Kidney (tissue), 14 donors: ENCODE data around the gene YPEL1. TPM values are rescaled to one million over a fixed set of nuclear protein-coding genes. Genes with fewer than 3 reads are reported as not detected.
A peak's percentile ranks its signal among the peaks of the same experiment; 100 is the strongest.

ENCODE experiments used
- DNase-seq, 5 donors: peaks; one replicate each; pipeline ENCODE4 v3.0.0-alpha.2; 2013 to 2020
- FAIRE-seq: peaks from 2 replicates; lab custom pipeline; 2012; peaks lifted over from hg19 to GRCh38; lab: Jason Lieb, UNC
- H3K27ac ChIP-seq, 2 donors: one replicate each; pipeline ENCODE4 v1.7.0; 2013; ENCODE audit warnings: low read depth in 2 of 2, low read length in 2 of 2, inconsistent platforms in 1 of 2
- H3K27me3 ChIP-seq: one replicate; pipeline ENCODE4 v1.7.1; 2013; ENCODE audit warnings: low read length, inconsistent platforms; ENCODE audit not compliant: control insufficient read depth, insufficient read depth
- H3K36me3 ChIP-seq, 3 donors: one replicate each; pipeline versions ENCODE4 v1.7.0 to v1.7.1; 2013; ENCODE audit warnings: low read length in 3 of 3, control low read depth in 1 of 3, inconsistent platforms in 1 of 3; ENCODE audit not compliant: insufficient read depth in 3 of 3, control insufficient read depth in 2 of 3
- H3K4me1 ChIP-seq, 3 donors: one replicate each; pipeline versions ENCODE4 v1.7.0 to v1.7.1; 2013; ENCODE audit warnings: low read length in 3 of 3, inconsistent platforms in 1 of 3, low read depth in 1 of 3; ENCODE audit not compliant: control insufficient read depth in 2 of 3, insufficient read depth in 2 of 3
- H3K4me3 ChIP-seq, 3 donors: one replicate each; pipeline versions ENCODE4 v1.7.0 to v1.8.1; 2013; ENCODE audit warnings: low read length in 3 of 3, control low read depth in 1 of 3, inconsistent platforms in 1 of 3
- H3K9ac ChIP-seq, 3 donors: one replicate each; pipeline versions ENCODE4 v1.7.0 to v1.7.1; 2013; ENCODE audit warnings: low read length in 3 of 3, control low read depth in 1 of 3, inconsistent platforms in 1 of 3
- H3K9me3 ChIP-seq, 3 donors: one replicate each; pipeline versions ENCODE4 v1.7.0 to v1.7.1; 2013; ENCODE audit warnings: low read length in 3 of 3, control low read depth in 1 of 3, inconsistent platforms in 1 of 3; ENCODE audit not compliant: control insufficient read depth in 2 of 3, insufficient read depth in 1 of 3
- intact Hi-C: fragments of 100-400 bp; cut with DNase I; formaldehyde crosslinking; loops from one replicate; pipeline ENCODE4 v1.11.1; 2022
- polyA plus RNA-seq: library from polyadenylated mRNA; stranded (reverse); fragments of 350-450 nt; fragmentation: Illumina TruSeq; extraction: RNeasy Lipid Tissue Mini Kit (QIAGEN cat#74804); gene quantifications from one replicate; pipeline ENCODE4 v1.2.3, GENCODE V29; 2014; ENCODE audit warnings: low read depth, low replicate concordance; ENCODE audit not compliant: insufficient read depth
- total RNA-seq: library from RNA; stranded (reverse); fragmentation: NEBNext Ultra II Directional; extraction: Animal tissue kit (Norgen Biotek cat#: 25700); gene quantifications from one replicate; pipeline ENCODE4 v1.2.1, GENCODE V29; 2021
- TF ChIP-seq, protein P1 (sequence below): IDR thresholded peaks from 3 replicates; pipeline ENCODE4 v1.5.1; 2012; ENCODE audit warnings: mild to moderate bottlenecking, moderate library complexity, borderline replicate concordance; ENCODE audit not compliant: insufficient read depth; ENCODE audit errors: extremely low read depth
- donor health status: control.
- donor health status: control.
- donor health status: control.
- donor health status: control.
- donor health status: control.
- donor health status: DM: yes; HTN: yes; CAD: no.
- donor health status: Normal renal cell carcinoma (clear cell type).

The YPEL1 gene
- total and polyA plus RNA-seq, 2 donors from 2014 or later: 2.2 to 6.1 TPM

DNA sequence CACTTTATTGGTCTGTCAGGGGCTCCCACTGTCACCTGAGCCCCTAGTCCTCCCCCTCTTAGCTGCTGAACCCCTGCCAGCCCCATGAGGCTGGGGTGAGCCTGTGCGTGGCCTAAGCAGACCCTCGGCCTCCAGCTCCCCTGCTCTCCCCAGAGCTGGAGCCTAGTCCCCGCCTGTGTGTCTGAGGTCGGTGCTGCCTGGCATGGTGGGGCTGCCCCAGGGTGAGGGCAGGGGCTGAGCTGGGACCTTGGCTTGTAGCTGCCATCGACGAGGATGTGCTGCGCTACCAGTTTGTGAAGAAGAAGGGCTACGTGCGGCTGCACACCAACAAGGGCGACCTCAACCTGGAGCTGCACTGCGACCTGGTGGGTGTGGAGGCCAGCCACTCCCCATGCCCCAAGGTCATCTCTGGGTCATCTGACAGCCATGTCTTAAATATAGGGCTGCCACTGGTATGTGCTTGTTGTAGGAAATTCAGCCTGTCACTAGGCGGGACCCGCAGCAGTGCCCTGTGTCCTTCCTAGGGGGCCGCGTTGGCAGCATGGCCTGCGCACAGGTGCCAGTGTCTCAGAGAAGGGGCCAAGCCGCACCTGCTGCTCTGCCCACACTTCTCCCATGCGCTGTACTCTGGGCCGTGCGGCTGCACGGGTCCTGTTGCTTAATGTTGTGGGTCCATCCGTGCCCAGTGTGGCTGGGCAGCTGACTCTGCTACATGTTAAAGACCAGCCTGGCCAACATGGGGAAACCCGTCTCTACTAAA lies 48.8 kb downstream of the YPEL1 start:
- H3K4me3 ChIP-seq: no peak overlapping the region
- FAIRE-seq (no peak), DNase-seq (peak in 1 of 5 donors; percentile 48)
- H3K4me1 ChIP-seq: peaks cover 0 to 18% (median 17%) of the 10 kb centered on the region in 3 donors
- H3K27ac ChIP-seq: no peak overlapping the region
- H3K9me3 ChIP-seq: no peaks in the 10 kb centered on the region
- intact Hi-C loops: no loop called here
- peaks cover 0 to 44% (median 12%) of the 10 kb centered on the region in 3 donors for H3K36me3 ChIP-seq
- TF ChIP-seq, protein P1, sequence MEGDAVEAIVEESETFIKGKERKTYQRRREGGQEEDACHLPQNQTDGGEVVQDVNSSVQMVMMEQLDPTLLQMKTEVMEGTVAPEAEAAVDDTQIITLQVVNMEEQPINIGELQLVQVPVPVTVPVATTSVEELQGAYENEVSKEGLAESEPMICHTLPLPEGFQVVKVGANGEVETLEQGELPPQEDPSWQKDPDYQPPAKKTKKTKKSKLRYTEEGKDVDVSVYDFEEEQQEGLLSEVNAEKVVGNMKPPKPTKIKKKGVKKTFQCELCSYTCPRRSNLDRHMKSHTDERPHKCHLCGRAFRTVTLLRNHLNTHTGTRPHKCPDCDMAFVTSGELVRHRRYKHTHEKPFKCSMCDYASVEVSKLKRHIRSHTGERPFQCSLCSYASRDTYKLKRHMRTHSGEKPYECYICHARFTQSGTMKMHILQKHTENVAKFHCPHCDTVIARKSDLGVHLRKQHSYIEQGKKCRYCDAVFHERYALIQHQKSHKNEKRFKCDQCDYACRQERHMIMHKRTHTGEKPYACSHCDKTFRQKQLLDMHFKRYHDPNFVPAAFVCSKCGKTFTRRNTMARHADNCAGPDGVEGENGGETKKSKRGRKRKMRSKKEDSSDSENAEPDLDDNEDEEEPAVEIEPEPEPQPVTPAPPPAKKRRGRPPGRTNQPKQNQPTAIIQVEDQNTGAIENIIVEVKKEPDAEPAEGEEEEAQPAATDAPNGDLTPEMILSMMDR: no peak
- no peaks in the 10 kb centered on the region for H3K27me3 ChIP-seq
- no peak overlapping the region for H3K9ac ChIP-seq

DNA sequence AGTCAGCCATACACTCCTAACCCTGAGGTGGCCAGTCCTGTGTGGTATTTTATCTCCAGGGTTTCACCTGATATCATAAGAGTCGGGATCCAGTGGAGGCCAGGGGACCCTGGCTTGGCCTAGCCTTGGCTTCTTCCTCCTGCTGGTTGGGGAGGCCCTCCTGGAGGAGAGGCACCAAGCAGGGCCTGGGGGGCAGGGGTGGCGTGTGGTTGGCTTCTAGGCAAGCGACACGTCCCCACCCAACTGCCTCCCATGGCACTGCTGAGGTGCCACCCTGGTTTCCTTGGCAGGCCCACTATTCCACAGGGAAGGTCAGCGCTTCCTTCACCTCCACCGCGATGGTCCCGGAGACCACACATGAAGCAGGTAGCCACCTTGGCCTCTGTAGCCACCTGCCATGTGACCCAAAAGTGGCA lies 49.4 kb downstream of the YPEL1 start:
- Histone ChIP-seq H3K36me3 (peaks cover 0 to 49% (median 10%) of the 10 kb centered on the region in 3 donors), H3K9ac (no peak overlapping the region), H3K27me3 (no peaks in the 10 kb centered on the region), H3K9me3 (no peaks in the 10 kb centered on the region), H3K27ac (no peak overlapping the region), H3K4me1 (peaks cover 0 to 24% (median 23%) of the 10 kb centered on the region in 3 donors), H3K4me3 (no peak overlapping the region)
- TF ChIP-seq, protein P1: no peak
- intact Hi-C loops: no loop called here
- DNase-seq (no peak), FAIRE-seq (no peak)

DNA sequence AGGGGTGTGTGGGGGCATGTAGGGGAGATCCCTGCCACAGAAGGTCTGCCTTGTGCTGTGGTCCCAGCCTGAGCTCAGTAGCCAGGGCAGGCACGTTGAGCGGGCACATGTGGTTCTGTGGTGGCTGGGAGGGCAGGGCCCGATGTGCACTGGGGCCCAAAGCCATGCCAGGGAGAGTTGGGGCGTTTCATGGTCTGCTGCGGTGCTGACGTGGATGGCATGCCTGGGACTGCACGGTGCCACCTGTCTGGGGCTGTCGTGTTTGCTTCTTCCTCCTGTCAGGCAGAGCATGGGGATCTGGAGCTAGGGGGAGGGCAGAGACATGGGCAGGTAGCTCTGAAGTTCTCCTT lies 50.5 kb downstream of the YPEL1 start:
- H3K36me3 ChIP-seq: peaks cover 0 to 46% (median 11%) of the 10 kb centered on the region in 3 donors
- intact Hi-C loops: no loop called here
- H3K9me3 ChIP-seq: no peaks in the 10 kb centered on the region
- no peak overlapping the region for H3K9ac ChIP-seq
- FAIRE-seq (no peak), DNase-seq (no peak)
- TF ChIP-seq, protein P1: no peak
- H3K27me3 ChIP-seq: no peaks in the 10 kb centered on the region
- H3K4me3 ChIP-seq: no peak overlapping the region
- no peak overlapping the region for H3K27ac ChIP-seq
- H3K4me1 ChIP-seq: peaks cover 0 to 24% (median 24%) of the 10 kb centered on the region in 3 donors
